CD4-positive, alpha-beta memory T cell (primary cell): ENCODE measurements around the gene ALDH7A1. TPM values are rescaled to one million over a fixed set of nuclear protein-coding genes. Genes with fewer than 3 reads are reported as not detected.
"Not testable (repeated sequence)": the region's sequence is repeated elsewhere in the genome, so short reads cannot be mapped to it uniquely, and the experiment has no call there.

ENCODE experiments used
- CTCF ChIA-PET: fragments of 350-600 bp; sonication (Branson Sonifier 250); formaldehyde crosslinking; loops from one replicate; lab custom pipeline; 2021; ENCODE audit warnings: inconsistent platforms; ENCODE audit not compliant: partially characterized antibody; lab: Charles Lee
- POLR2A ChIA-PET: fragments of 350-600 bp; sonication (Branson Sonifier 250); formaldehyde crosslinking; loops from one replicate; lab custom pipeline; 2021; ENCODE audit not compliant: partially characterized antibody; lab: Charles Lee
- DNase-seq, 5 donors: peaks; one replicate each; pipeline versions ENCODE4 v3.0.0 to v3.0.0-alpha.2; 2020 to 2022; ENCODE audit warnings: mixed read lengths in 1 of 5
- H3K27ac ChIP-seq: one replicate; pipeline ENCODE4 v1.7.0; 2013; ENCODE audit warnings: low read depth, low read length
- H3K27me3 ChIP-seq: 2 replicates; pipeline ENCODE4 v1.7.0; 2013; ENCODE audit warnings: mild to moderate bottlenecking, low read length, moderate library complexity; ENCODE audit not compliant: insufficient read depth
- H3K36me3 ChIP-seq: 2 replicates; pipeline ENCODE4 v1.7.0; 2013; ENCODE audit warnings: mild to moderate bottlenecking, low read length, moderate library complexity; ENCODE audit not compliant: insufficient read depth
- H3K4me1 ChIP-seq: 2 replicates; pipeline ENCODE4 v1.7.0; 2013; ENCODE audit warnings: mild to moderate bottlenecking, low read length, moderate library complexity; ENCODE audit not compliant: insufficient read depth
- H3K4me3 ChIP-seq, 2 donors: one replicate each; pipeline ENCODE4 v1.7.0; 2013; ENCODE audit warnings: low read length in 2 of 2, mild to moderate bottlenecking in 1 of 2
- H3K9me3 ChIP-seq, 2 donors: one replicate each; pipeline ENCODE4 v1.7.0; 2013; ENCODE audit warnings: low read length in 2 of 2, control low read depth in 1 of 2; ENCODE audit not compliant: control insufficient read depth in 1 of 2
- H3K27ac Mint-ChIP-seq, 7 donors: one replicate each; pipeline ENCODE4 v1.8.0; 2020 to 2021; ENCODE audit warnings: mixed read lengths in 7 of 7, mild to moderate bottlenecking in 6 of 7, inconsistent platforms in 3 of 7, moderate library complexity in 3 of 7
- H3K27me3 Mint-ChIP-seq, 2 donors: one replicate each; pipeline ENCODE4 v1.8.0; 2020 to 2021; ENCODE audit warnings: mixed read lengths in 2 of 2
- H3K36me3 Mint-ChIP-seq, 2 donors: one replicate each; pipeline ENCODE4 v1.8.0; 2020 to 2021; ENCODE audit warnings: mixed read lengths in 2 of 2, inconsistent platforms in 1 of 2, mild to moderate bottlenecking in 1 of 2
- H3K4me1 Mint-ChIP-seq, 4 donors: one replicate each; pipeline ENCODE4 v1.8.0; 2020 to 2021; ENCODE audit warnings: mixed read lengths in 4 of 4, mild to moderate bottlenecking in 1 of 4
- H3K4me3 Mint-ChIP-seq, 8 donors: one replicate each; pipeline ENCODE4 v1.8.0; 2020 to 2021; ENCODE audit warnings: mixed read lengths in 8 of 8, mild to moderate bottlenecking in 7 of 8, moderate library complexity in 6 of 8, inconsistent platforms in 3 of 8
- H3K9me3 Mint-ChIP-seq, 8 donors: one replicate each; pipeline ENCODE4 v1.8.0; 2020 to 2021; ENCODE audit warnings: mixed read lengths in 8 of 8, mild to moderate bottlenecking in 5 of 8, inconsistent platforms in 3 of 8, moderate library complexity in 1 of 8
- intact Hi-C: fragments of 100-400 bp; cut with micrococcal nuclease; formaldehyde crosslinking; loops from one replicate; pipeline ENCODE4 v1.15.1; 2023
- polyA plus RNA-seq, 2 donors: library from polyadenylated mRNA; unstranded; fragments of 300-500 nt; fragmentation: Illumina TruSeq; gene quantifications; one replicate each; pipeline ENCODE4 v1.2.3, GENCODE V29; 2021
- total RNA-seq, 2 experiments: library from RNA; stranded (reverse); gene quantifications; one replicate each; pipeline ENCODE4 v1.2.3, GENCODE V29; 2021

The ALDH7A1 gene
- total and polyA plus RNA-seq, 4 experiments from 2014 or later, result 1.3 to 4.8 (median 1.8) TPM

- Histone ChIP-seq H3K4me1 (no peaks in the 10 kb centered on the region), H3K27me3 (no peaks in the 10 kb centered on the region), H3K36me3 (no peaks in the 10 kb centered on the region), H3K9me3 (no peaks in the 10 kb centered on the region), H3K27ac (no peak overlapping the region), H3K4me3 (no peak overlapping the region)
- CTCF ChIA-PET, result no interaction called here
- POLR2A ChIA-PET, result no interaction called here
- Mint-ChIP-seq H3K36me3 (no peaks in the 10 kb centered on the region), H3K27me3 (peaks cover 0 to 2% of the 10 kb centered on the region in 2 donors), H3K4me1 (no peaks in the 10 kb centered on the region), H3K4me3 (no peak overlapping the region), H3K9me3 (peaks cover 0 to 14% (median 3%) of the 10 kb centered on the region in 8 donors), H3K27ac (peak overlapping the region in 1 of 7 donors; percentile 7)
- DNase-seq, result no peak
- intact Hi-C loops, result no loop called here
Observed at GRCh38 chr5:126526493-126526892, 68.5 kb downstream of the ALDH7A1 start.

GRCh38 chr5:126525630-126526245, 69.3 kb downstream of the ALDH7A1 start:
- Mint-ChIP-seq H3K36me3 (no peaks in the 10 kb centered on the region), H3K4me1 (no peaks in the 10 kb centered on the region), H3K9me3 (peaks cover 0 to 14% (median 3%) of the 10 kb centered on the region in 8 donors), H3K4me3 (no peak overlapping the region), H3K27me3 (peaks cover 0 to 2% of the 10 kb centered on the region in 2 donors), H3K27ac (no peak overlapping the region)
- intact Hi-C loops, result no loop called here
- Histone ChIP-seq H3K9me3 (no peaks in the 10 kb centered on the region), H3K4me3 (no peak overlapping the region), H3K27ac (no peak overlapping the region), H3K4me1 (no peaks in the 10 kb centered on the region), H3K36me3 (no peaks in the 10 kb centered on the region), H3K27me3 (no peaks in the 10 kb centered on the region)
- ChIA-PET CTCF (no interaction called here), POLR2A (no interaction called here)
- DNase-seq, result no peak

- Mint-ChIP-seq H3K4me3 (no peak overlapping the region), H3K27ac (no peak overlapping the region), H3K27me3 (peaks cover 0 to 2% of the 10 kb centered on the region in 2 donors), H3K9me3 (peaks cover 0 to 14% (median 3%) of the 10 kb centered on the region in 8 donors), H3K4me1 (no peaks in the 10 kb centered on the region), H3K36me3 (no peaks in the 10 kb centered on the region)
- Histone ChIP-seq H3K27ac (no peak overlapping the region), H3K9me3 (no peaks in the 10 kb centered on the region), H3K27me3 (no peaks in the 10 kb centered on the region), H3K36me3 (no peaks in the 10 kb centered on the region), H3K4me3 (no peak overlapping the region), H3K4me1 (no peaks in the 10 kb centered on the region)
- POLR2A ChIA-PET, result no interaction called here
- intact Hi-C loops, result no loop called here
- no peak for DNase-seq
- CTCF ChIA-PET, result no interaction called here
Observed at GRCh38 chr5:126523818-126524510, 71.1 kb downstream of the ALDH7A1 start.

- no peaks in the 10 kb centered on the region for H3K4me1 Mint-ChIP-seq
- peaks cover 0 to 4% (median 0%) of the 10 kb centered on the region in 8 donors for H3K9me3 Mint-ChIP-seq
- ChIA-PET CTCF (interaction anchor here (1.5 kb wide), 1 partner anchor 21 kb away, joined by 9 read pairs; no protein-coding TSS in a partner anchor), POLR2A (no interaction called here)
- intact Hi-C loops, result no loop called here
- H3K36me3 Mint-ChIP-seq, result no peaks in the 10 kb centered on the region
- no peak overlapping the region for H3K27ac Mint-ChIP-seq
- H3K4me3 Mint-ChIP-seq, result no peak overlapping the region
- no peaks in the 10 kb centered on the region for H3K4me1 ChIP-seq
- no peaks in the 10 kb centered on the region for H3K36me3 ChIP-seq
- DNase-seq, result no peak
- peaks cover 0 to 2% of the 10 kb centered on the region in 2 donors for H3K27me3 Mint-ChIP-seq
- H3K27ac ChIP-seq, result no peak overlapping the region
- no peaks in the 10 kb centered on the region for H3K9me3 ChIP-seq
- H3K27me3 ChIP-seq, result no peaks in the 10 kb centered on the region
- no peak overlapping the region for H3K4me3 ChIP-seq
Observed at GRCh38 chr5:126521130-126521529, 73.9 kb downstream of the ALDH7A1 start.

- Mint-ChIP-seq H3K27ac (no peak overlapping the region), H3K4me3 (no peak overlapping the region)
- H3K27ac ChIP-seq, result no peak overlapping the region
Observed at GRCh38 chr5:126520593-126520953, 74.4 kb downstream of the ALDH7A1 start.

GRCh38 chr5:126519637-126520592, 75.1 kb downstream of the ALDH7A1 start:
- no peak overlapping the region for H3K27ac ChIP-seq
- H3K36me3 ChIP-seq, result no peaks in the 10 kb centered on the region
- no peaks in the 10 kb centered on the region for H3K4me1 ChIP-seq
- Mint-ChIP-seq H3K36me3 (no peaks in the 10 kb centered on the region), H3K27me3 (no peaks in the 10 kb centered on the region), H3K27ac (peak overlapping the region in 1 of 7 donors; percentile 44), H3K9me3 (no peaks in the 10 kb centered on the region), H3K4me3 (no peak overlapping the region), H3K4me1 (no peaks in the 10 kb centered on the region)
- H3K4me3 ChIP-seq, result no peak overlapping the region
- ChIA-PET POLR2A (no interaction called here), CTCF (interaction anchor here (1.1 to 1.5 kb wide), 2 partner anchors 20 kb away, joined by 9 read pairs; no protein-coding TSS in a partner anchor)
- intact Hi-C loops, result no loop called here
- H3K27me3 ChIP-seq, result no peaks in the 10 kb centered on the region
- DNase-seq, result no peak
- H3K9me3 ChIP-seq, result no peaks in the 10 kb centered on the region

More at GRCh38 chr5:126520593-126520953, 74.4 kb downstream of the ALDH7A1 start:
- Histone ChIP-seq H3K36me3 (no peaks in the 10 kb centered on the region), H3K27me3 (no peaks in the 10 kb centered on the region), H3K4me3 (no peak overlapping the region), H3K9me3 (no peaks in the 10 kb centered on the region), H3K4me1 (no peaks in the 10 kb centered on the region)
- H3K36me3 Mint-ChIP-seq, result no peaks in the 10 kb centered on the region
- H3K9me3 Mint-ChIP-seq, result peaks cover 0 to 1% (median 0%) of the 10 kb centered on the region in 8 donors
- no peak for DNase-seq
- CTCF ChIA-PET, result interaction anchor here (1.5 kb wide), 1 partner anchor 21 kb away, joined by 9 read pairs; no protein-coding TSS in a partner anchor
- intact Hi-C loops, result no loop called here
- H3K4me1 Mint-ChIP-seq, result no peaks in the 10 kb centered on the region
- POLR2A ChIA-PET, result no interaction called here
- H3K27me3 Mint-ChIP-seq, result no peaks in the 10 kb centered on the region

- H3K36me3 ChIP-seq, H3K27me3 ChIP-seq, H3K27me3 Mint-ChIP-seq, H3K4me3 Mint-ChIP-seq, POLR2A ChIA-PET, H3K27ac ChIP-seq, H3K9me3 ChIP-seq, H3K4me1 Mint-ChIP-seq, H3K9me3 Mint-ChIP-seq, H3K4me1 ChIP-seq, H3K4me3 ChIP-seq, DNase-seq, H3K27ac Mint-ChIP-seq, intact Hi-C loops, H3K36me3 Mint-ChIP-seq: not testable (repeated sequence)
- CTCF ChIA-PET, result interaction anchor here (0.6 to 1.1 kb wide), 2 partner anchors 20 to 57 kb away, joined by 3 to 9 read pairs; no protein-coding TSS in a partner anchor
Observed at GRCh38 chr5:126519223-126519622, 75.8 kb downstream of the ALDH7A1 start.
